ENCODE data around the gene FGD3. TPM values are rescaled to one million over a fixed set of nuclear protein-coding genes. Genes with fewer than 3 reads are reported as not detected.

FGD3 gene
- polyA plus RNA-seq, 1 experiment, result not detected

- no peak overlapping the region for H3K4me3 ChIP-seq (ENCODE audit: low read depth, low read length)
- POLR2A ChIA-PET, result no interaction called here
- no peak for DNase-seq (ENCODE audit: low read depth)
- H3K27me3 ChIP-seq (ENCODE audit: control insufficient read depth, insufficient read depth, low read length), result peaks cover 2% of the 10 kb centered on the region; the same call in 1 of the 2 replicates
- CTCF ChIA-PET, result interaction anchor here (0.6 kb wide), 1 partner anchor 305 kb away, joined by 4 read pairs; no protein-coding TSS in a partner anchor
- TF ChIP-seq CTCF (IDR thresholded peaks at IDR 0.05; ENCODE audit: insufficient read depth, low read depth, low read length), result no peak
- H3K36me3 ChIP-seq (ENCODE audit: control insufficient read depth, insufficient read depth, low read length), result no peaks in the 10 kb centered on the region
Measured at GRCh38 chr9:93037476-93037971, 90.2 kb downstream of the FGD3 start.

- CTCF ChIA-PET, result no interaction called here
- no peak for DNase-seq (ENCODE audit: low read depth)
- Histone ChIP-seq H3K4me3 (ENCODE audit: low read depth, low read length) (no peak overlapping the region), H3K36me3 (ENCODE audit: control insufficient read depth, insufficient read depth, low read length) (no peaks in the 10 kb centered on the region), H3K27me3 (ENCODE audit: control insufficient read depth, insufficient read depth, low read length) (no peaks in the 10 kb centered on the region)
- TF ChIP-seq CTCF (IDR thresholded peaks at IDR 0.05; ENCODE audit: insufficient read depth, low read depth, low read length), result no peak
- POLR2A ChIA-PET, result no interaction called here
Measured at GRCh38 chr9:93038918-93039317, 91.6 kb downstream of the FGD3 start.

- Histone ChIP-seq H3K27me3 (ENCODE audit: control insufficient read depth, insufficient read depth, low read length) (no peaks in the 10 kb centered on the region), H3K4me3 (ENCODE audit: low read depth, low read length) (no peak overlapping the region), H3K36me3 (ENCODE audit: control insufficient read depth, insufficient read depth, low read length) (no peaks in the 10 kb centered on the region)
- no peak for DNase-seq (ENCODE audit: low read depth)
- ChIA-PET POLR2A (no interaction called here), CTCF (interaction anchor here (1.1 kb wide), 1 partner anchor 8 kb away, joined by 3 read pairs; no protein-coding TSS in a partner anchor)
- no peak for TF ChIP-seq CTCF (IDR thresholded peaks at IDR 0.05; ENCODE audit: insufficient read depth, low read depth, low read length)
Measured at GRCh38 chr9:93039456-93039855, 92.1 kb downstream of the FGD3 start.

- no peaks in the 10 kb centered on the region for H3K27me3 ChIP-seq (ENCODE audit: control insufficient read depth, insufficient read depth, low read length)
- POLR2A ChIA-PET, result no interaction called here
- no peaks in the 10 kb centered on the region for H3K36me3 ChIP-seq (ENCODE audit: control insufficient read depth, insufficient read depth, low read length)
- CTCF ChIA-PET, result interaction anchor here (1.1 kb wide), 1 partner anchor 9 kb away, joined by 3 read pairs; no protein-coding TSS in a partner anchor
- no peak for DNase-seq (ENCODE audit: low read depth)
- no peak for TF ChIP-seq CTCF (IDR thresholded peaks at IDR 0.05; ENCODE audit: insufficient read depth, low read depth, low read length)
- no peak overlapping the region for H3K4me3 ChIP-seq (ENCODE audit: low read depth, low read length)
Measured at GRCh38 chr9:93039976-93040375, 92.7 kb downstream of the FGD3 start.

- TF ChIP-seq CTCF (IDR thresholded peaks at IDR 0.05; ENCODE audit: insufficient read depth, low read depth, low read length), result no peak
- no peak overlapping the region for H3K4me3 ChIP-seq (ENCODE audit: low read depth, low read length)
- ChIA-PET CTCF (interaction anchor here (1.1 kb wide), 1 partner anchor 9 kb away, joined by 3 read pairs; no protein-coding TSS in a partner anchor), POLR2A (no interaction called here)
- DNase-seq (ENCODE audit: low read depth), result no peak
- H3K27me3 ChIP-seq (ENCODE audit: control insufficient read depth, insufficient read depth, low read length), result no peaks in the 10 kb centered on the region
- H3K36me3 ChIP-seq (ENCODE audit: control insufficient read depth, insufficient read depth, low read length), result no peaks in the 10 kb centered on the region
Measured at GRCh38 chr9:93040409-93040808, 93.1 kb downstream of the FGD3 start.
